GM12892 (cell line): Measurements from ENCODE around the gene IL20RA.

Source experiments
- DNase-seq: peaks from one replicate; pipeline ENCODE4 v3.0.0; 2011; ENCODE audit not compliant: insufficient read length
- FAIRE-seq: peaks from 2 replicates; lab custom pipeline; 2011; peaks lifted over from hg19 to GRCh38; lab: Jason Lieb, UNC
- POLR2A ChIP-seq: IDR thresholded peaks from 2 replicates; pipeline ENCODE4 v1.6.1; 2011; ENCODE audit warnings: low read depth, low read length, control low read depth
- POLR2AphosphoS5 ChIP-seq: IDR thresholded peaks from 2 replicates; pipeline ENCODE4 v1.6.1; 2011; ENCODE audit warnings: low read depth, low read length, control low read depth
- TAF1 ChIP-seq: IDR thresholded peaks from 2 replicates; pipeline ENCODE4 v1.6.1; 2011; ENCODE audit warnings: low read depth, mild to moderate bottlenecking, control low read depth, low read length, borderline replicate concordance

The IL20RA gene

GRCh38 chr6:137001299-137001976 is 43.3 kb downstream of the IL20RA start:
- DNase-seq = no peak
- no peak for FAIRE-seq
- TF ChIP-seq POLR2AphosphoS5 (no peak), POLR2A (no peak), TAF1 (no peak)

DNA sequence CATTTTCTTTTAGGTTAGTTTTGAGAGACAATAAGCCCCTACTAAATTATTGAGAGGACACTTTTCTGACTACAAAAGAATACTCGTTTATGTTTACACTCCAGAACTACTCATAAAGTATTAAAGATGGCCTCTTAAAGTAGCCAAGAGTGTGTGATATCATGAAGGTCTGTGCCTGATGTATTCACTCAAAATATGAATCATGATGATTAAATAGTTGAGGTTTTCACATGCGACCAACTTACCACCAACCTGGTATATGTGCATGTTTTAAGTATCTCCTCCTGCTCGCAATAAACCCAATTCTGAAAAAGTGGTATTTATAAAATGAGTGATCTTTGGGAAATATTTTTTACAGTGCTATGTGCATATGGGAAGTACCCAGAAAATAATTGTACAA is 43.9 kb downstream of the IL20RA start:
- TF ChIP-seq POLR2AphosphoS5 (no peak), TAF1 (no peak), POLR2A (no peak)
- DNase-seq (no peak), FAIRE-seq (no peak)

DNA sequence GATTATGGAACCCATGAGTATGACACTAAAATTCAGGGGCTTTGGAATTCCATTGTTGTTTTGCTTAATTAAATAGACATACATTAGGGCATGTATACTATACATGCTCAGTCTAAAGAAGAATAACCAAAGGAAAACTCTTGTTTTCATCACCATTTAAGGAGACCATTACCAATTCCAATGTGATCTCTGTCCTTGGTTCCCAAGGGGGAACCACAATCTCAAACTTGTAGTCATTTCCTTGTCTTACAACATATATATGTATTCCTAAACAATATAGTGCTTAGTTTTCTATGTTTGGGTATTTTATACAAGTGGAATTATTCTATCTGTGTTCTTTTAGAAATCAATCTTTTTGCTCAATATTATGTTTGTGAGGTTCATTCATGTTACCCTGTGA is 49.2 kb downstream of the IL20RA start:
- TF ChIP-seq POLR2A = no peak
- TF ChIP-seq POLR2AphosphoS5 = no peak
- no peak for TF ChIP-seq TAF1
- DNase-seq = no peak
- no peak for FAIRE-seq

DNA sequence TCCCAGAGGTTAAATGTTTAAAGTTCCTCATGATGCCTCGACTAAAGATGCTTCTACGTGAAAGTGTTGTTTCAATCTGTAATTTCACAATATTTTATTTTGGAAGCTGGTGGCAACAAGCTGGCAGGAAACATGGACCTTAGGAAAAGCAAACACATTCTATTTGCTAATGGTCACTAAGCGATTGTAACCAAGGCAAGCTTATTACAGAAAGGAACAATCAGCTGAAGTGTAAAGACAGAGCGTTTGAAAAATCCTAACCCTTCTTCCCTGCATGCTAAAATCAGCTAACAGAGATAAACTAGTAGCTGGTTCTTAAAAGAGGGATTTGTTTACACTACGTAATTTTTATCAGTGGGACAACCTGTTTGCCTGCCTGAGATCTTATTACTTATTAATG is 50.0 kb downstream of the IL20RA start:
- TF ChIP-seq POLR2A (no peak), POLR2AphosphoS5 (no peak), TAF1 (no peak)
- DNase-seq = no peak
- no peak for FAIRE-seq

DNA sequence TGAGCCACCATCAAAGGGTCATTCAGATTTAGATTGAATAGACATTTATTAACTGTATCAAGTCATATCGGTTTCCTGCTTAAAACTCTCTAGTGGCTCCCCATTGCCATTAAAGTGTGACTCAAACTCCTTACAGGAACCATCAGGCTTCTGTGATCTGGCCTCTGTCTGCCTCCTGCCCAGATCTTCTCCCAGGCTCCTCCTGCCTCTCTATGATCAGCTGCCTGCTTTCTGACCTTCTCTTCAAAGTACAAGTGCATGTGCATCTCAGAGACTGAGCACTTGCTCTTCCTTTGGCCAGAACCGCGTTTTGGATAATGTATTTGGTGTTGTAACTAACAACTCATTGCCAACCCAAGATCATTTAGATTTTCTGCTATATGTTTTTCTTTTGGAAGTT is 52.7 kb downstream of the IL20RA start:
- FAIRE-seq (no peak), DNase-seq (no peak)
- no peak for TF ChIP-seq POLR2AphosphoS5
- no peak for TF ChIP-seq POLR2A
- TF ChIP-seq TAF1 = no peak

DNA sequence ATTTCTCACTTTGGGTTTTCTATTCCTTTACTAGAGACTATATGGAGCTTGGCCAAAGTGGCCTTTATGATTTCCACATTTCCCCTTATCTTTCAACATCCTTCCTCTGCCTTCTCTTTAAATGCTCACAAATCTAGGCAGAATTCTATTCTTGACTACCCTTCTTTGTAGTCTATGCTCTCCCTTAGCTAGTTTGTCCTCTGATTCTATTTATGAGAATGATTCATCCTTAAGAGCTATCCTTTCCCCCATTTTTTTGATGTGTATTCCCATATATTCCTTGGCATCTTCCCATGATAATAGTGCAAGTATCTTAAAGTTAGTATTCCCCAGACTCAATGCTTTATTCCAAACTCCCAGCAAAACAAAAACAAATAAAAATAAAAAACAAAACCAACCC is 53.1 kb downstream of the IL20RA start:
- FAIRE-seq (no peak), DNase-seq (no peak)
- TF ChIP-seq TAF1 = no peak
- TF ChIP-seq POLR2A = no peak
- no peak for TF ChIP-seq POLR2AphosphoS5

DNA sequence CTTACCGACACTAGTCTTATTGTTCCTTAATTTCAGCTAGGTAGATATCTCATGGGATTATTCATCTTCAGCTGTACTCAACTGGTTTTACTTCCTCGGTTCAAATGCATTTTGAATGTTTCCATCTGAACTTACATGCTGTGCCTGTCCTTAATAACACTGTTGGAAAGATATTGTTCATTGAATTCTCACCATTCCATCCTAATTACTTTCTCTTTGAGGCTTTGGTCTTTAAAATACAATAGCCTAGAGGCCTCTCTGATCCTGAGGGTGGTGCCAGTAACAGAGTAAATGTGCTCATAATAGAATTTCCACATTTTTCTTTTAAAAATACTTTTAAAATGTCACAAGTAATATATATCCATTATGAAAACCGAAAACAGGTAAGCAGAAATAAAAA is 54.0 kb downstream of the IL20RA start:
- no peak for FAIRE-seq
- no peak for DNase-seq

DNA sequence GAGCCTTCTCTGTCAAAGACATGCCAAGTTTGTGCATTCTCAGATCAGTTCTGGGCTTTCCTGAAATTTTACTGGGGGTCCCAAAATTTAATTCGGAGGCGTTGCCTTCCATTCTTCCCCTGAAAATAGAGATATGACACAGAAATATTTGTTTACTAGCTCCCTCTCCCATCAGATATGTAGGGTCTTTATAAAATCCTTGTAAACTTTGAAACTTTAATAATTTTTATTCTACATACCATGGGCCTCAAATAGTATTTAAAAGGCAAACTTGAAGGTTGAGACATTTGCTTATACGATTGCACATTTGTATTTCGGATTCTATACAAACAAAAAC is 54.6 kb downstream of the IL20RA start:
- FAIRE-seq (no peak), DNase-seq (no peak)
- no peak for TF ChIP-seq POLR2A
- TF ChIP-seq POLR2AphosphoS5 = no peak
- TF ChIP-seq TAF1 = no peak

More for the DNA sequence above, 54.0 kb downstream of the IL20RA start:
- TF ChIP-seq POLR2AphosphoS5 = no peak

DNA sequence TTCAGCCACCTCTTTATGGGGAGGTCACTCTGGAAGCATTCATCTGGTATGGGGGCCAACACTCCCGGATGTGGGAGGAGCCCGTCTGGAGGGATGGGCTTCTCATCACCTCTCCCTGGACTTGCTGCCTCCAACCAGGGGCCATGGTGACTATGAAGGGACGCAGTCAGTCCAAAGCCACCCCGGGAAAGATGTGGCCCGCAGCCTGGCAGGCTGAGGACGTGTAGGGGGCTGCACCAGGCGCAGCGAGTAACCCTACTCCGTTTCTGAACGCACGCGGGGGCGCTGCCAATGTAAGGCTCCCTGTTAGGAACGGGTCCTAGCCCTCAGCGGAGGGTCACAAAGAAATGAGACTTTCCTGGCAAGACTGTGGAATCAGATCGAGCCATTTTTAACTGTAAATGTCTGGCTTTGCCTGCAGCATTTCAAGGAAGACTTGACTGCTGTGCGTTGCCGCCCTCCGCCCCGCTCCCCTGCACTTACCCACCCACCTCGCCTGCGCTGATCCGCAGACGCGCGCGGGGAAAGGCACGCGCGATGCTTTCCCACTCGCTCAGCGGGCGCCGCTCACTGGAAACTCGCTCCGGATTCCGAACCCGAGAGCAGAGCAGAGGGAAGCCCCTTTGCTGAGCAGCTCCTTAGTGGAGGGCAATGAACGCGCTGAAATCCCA is 55.1 kb downstream of the IL20RA start:
- DNase-seq (no peak), FAIRE-seq (no peak)
- TF ChIP-seq POLR2AphosphoS5 (no peak), POLR2A (no peak)

DNA sequence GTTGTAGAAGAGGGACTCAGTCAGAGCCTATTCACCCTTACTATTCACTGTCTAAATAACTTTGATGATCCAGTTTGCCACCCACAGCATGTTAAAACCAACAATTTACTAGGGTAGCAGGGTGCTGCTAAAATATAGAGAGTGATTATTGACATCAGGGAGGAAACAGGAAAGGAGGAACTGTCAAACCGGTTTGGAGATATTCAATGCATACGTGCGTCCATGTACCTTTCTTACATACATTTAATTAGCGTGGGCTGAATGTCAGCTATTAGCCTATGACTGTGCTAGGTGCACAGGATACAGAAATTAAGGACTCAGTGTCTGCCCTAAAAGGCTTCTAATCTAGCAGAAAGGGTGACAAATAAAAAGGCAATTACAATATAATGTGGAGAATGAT is 57.2 kb downstream of the IL20RA start:
- no peak for DNase-seq
- no peak for TF ChIP-seq TAF1
- TF ChIP-seq POLR2AphosphoS5 = no peak
- TF ChIP-seq POLR2A = no peak
- FAIRE-seq = no peak

DNA sequence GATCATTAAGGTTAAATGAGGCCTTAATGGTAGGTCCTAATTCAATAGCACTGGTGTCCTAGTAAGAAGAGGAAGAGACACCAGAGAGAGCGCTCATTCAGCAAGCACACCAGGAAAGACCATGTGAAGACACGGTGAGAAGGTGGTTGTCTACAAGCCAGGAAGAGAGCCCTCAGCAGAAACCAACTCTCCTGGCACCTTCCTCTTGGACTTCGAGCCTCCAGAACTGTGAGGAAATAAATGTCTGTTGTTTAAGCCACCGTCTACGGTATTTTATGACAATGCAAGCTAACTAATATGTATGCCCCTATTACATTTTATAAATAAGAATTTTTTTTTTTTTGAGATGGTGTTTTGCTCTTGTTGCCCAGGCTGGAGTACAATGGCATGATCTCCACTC is 59.3 kb downstream of the IL20RA start:
- DNase-seq (no peak), FAIRE-seq (no peak)
- TF ChIP-seq POLR2AphosphoS5 = no peak
- TF ChIP-seq TAF1 = no peak
- TF ChIP-seq POLR2A = no peak

DNA sequence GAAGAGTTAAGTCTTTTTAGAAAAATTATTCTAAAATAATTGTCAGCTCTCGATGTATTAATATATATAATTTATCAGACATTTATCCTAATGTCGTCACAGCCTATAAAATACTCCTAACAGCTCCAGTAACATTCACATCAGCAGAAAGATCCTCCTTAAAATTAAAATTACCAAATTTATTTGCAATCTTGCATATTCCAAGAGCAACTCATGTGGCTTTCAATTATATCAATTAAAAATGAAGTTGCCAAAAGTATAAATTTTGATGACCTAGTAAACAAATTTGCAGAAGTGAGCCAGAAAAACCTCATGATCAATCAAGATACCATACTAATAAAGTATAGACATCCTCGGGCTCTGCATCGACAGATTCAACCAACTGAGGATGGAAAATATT is 60.2 kb downstream of the IL20RA start:
- DNase-seq = no peak
- FAIRE-seq = no peak
- TF ChIP-seq POLR2AphosphoS5 (no peak), POLR2A (no peak), TAF1 (no peak)
